ENCODE data around the gene PLEKHH1. TPM values are rescaled to one million over a fixed set of nuclear protein-coding genes. Genes with fewer than 3 reads are reported as not detected.

Gene PLEKHH1
- total and polyA plus RNA-seq, 7 donors = 1.1 to 4.5 (median 2.5) TPM

- Histone ChIP-seq H3K27ac (peak overlapping the region; percentile 24), H3K4me3 (no peak overlapping the region), H3K9me3 (no peaks in the 10 kb centered on the region), H3K27me3 (ENCODE audit: insufficient read depth in 3 of 3, low read length in 2 of 3) (no peaks in the 10 kb centered on the region), H3K4me1 (peaks cover 13% of the 10 kb centered on the region), H3K36me3 (ENCODE audit: insufficient read depth in 1 of 2, low read depth in 1 of 2) (no peaks in the 10 kb centered on the region)
- ATAC-seq (peak in 3 of 4 donors; percentile 35 to 48 (median 36)), DNase-seq (no peak)
- TF ChIP-seq CTCF (IDR thresholded peaks at IDR 0.05) = no peak
- 24 to 41% (median 27%) methylated on average over 4 of the region's 4 CpGs for WGBS, 3 donors
- intact Hi-C loops (cut with DNase I) = loop anchor here in 1 of 2 donors (5.0 kb wide), 1 partner anchor 60 kb away; no protein-coding TSS in a partner anchor
Observed at GRCh38 chr14:67487332-67487731, 45.8 kb upstream of the PLEKHH1 start.

- TF ChIP-seq CTCF (IDR thresholded peaks at IDR 0.05) = no peak
- WGBS, 3 donors = 74 to 82% (median 77%) methylated on average over 13 of the region's 13 CpGs
- DNase-seq = peak in 1 of 2 donors; percentile 29
- Histone ChIP-seq H3K27me3 (ENCODE audit: insufficient read depth in 3 of 3, low read length in 2 of 3) (no peaks in the 10 kb centered on the region), H3K4me1 (peaks cover 13% of the 10 kb centered on the region), H3K27ac (peak within 1 kb of the TSS; percentile 53), H3K36me3 (ENCODE audit: insufficient read depth in 1 of 2, low read depth in 1 of 2) (no peaks in the 10 kb centered on the region), H3K9me3 (peaks cover under 1% of the 10 kb centered on the region), H3K4me3 (peak within 1 kb of the TSS; percentile 55)
- ATAC-seq = peak in 2 of 4 donors; percentile 32 to 43
- intact Hi-C loops (cut with DNase I) = loop anchor here in 1 of 2 donors (5.0 kb wide), 1 partner anchor 61 kb away; no protein-coding TSS in a partner anchor
Observed at GRCh38 chr14:67487937-67488893, 44.9 kb upstream of the PLEKHH1 start, which contains the start of gene TMEM229B. TSS of gene TMEM229B (minus strand) at chr14:67488721. CDS start at chr14:67473923, 14,798 bp downstream.

DNA sequence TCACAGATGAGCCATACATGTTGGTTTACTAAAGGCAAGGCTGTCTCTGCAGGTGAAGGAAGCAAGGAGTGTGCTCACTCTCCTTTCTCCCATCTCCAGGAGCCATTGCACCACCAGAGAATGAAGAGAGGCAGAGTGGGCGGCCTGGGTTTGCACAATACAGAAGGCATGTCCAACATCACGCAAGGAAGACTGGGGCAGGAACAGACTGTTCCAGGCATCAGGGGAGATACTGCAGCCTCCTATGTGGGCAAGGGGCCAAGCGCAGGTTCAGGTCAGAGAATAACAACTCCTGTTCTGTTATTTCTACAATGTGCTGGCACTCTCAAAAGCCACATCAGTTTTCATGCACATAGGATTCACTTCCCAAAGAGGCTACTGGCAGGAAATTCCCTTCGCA, 42.9 kb upstream of the PLEKHH1 start:
- no peak overlapping the region for H3K27ac ChIP-seq
- peaks cover 13% of the 10 kb centered on the region for H3K4me1 ChIP-seq
- H3K9me3 ChIP-seq = peaks cover 6% of the 10 kb centered on the region
- H3K4me3 ChIP-seq = no peak overlapping the region
- ATAC-seq (no peak), DNase-seq (no peak)
- 79 to 82% (median 82%) methylated on average over 4 of the region's 4 CpGs for WGBS, 3 donors
- H3K36me3 ChIP-seq (ENCODE audit: insufficient read depth in 1 of 2, low read depth in 1 of 2) = no peaks in the 10 kb centered on the region
- H3K27me3 ChIP-seq (ENCODE audit: insufficient read depth in 3 of 3, low read length in 2 of 3) = no peaks in the 10 kb centered on the region
- TF ChIP-seq CTCF (IDR thresholded peaks at IDR 0.05) = no peak
- intact Hi-C loops (cut with DNase I) = no loop called here

- peaks cover 13% of the 10 kb centered on the region for H3K4me1 ChIP-seq
- TF ChIP-seq CTCF (IDR thresholded peaks at IDR 0.05) = no peak
- no peak overlapping the region for H3K4me3 ChIP-seq
- intact Hi-C loops (cut with DNase I) = no loop called here
- H3K9me3 ChIP-seq = peaks cover 6% of the 10 kb centered on the region
- ATAC-seq (no peak), DNase-seq (no peak)
- no peaks in the 10 kb centered on the region for H3K27me3 ChIP-seq (ENCODE audit: insufficient read depth in 3 of 3, low read length in 2 of 3)
- no peak overlapping the region for H3K27ac ChIP-seq
- H3K36me3 ChIP-seq (ENCODE audit: insufficient read depth in 1 of 2, low read depth in 1 of 2) = no peaks in the 10 kb centered on the region
- 89 to 93% (median 91%) methylated on average over 3 of the region's 3 CpGs for WGBS, 3 donors
Observed at GRCh38 chr14:67491285-67491684, 41.8 kb upstream of the PLEKHH1 start.
